A673 (cell line): ENCODE measurements around the gene IDE.

ENCODE experiments used
- EZH2 ChIP-seq: fragments of 200-600 bp; sonication (generic); IDR thresholded peaks from 2 replicates; pipeline ENCODE4 v1.6.1; 2017; ENCODE audit warnings: borderline replicate concordance, low read depth, mild to moderate bottlenecking, mixed read lengths, antibody characterized with exemption, low read length; ENCODE audit not compliant: poor library complexity, severe bottlenecking
- TF ChIP-seq, protein P1 (sequence below): fragments of 300-800, 200-600 bp; sonication (generic); conservative IDR thresholded peaks from 2 replicates; pipeline ENCODE4 v1.5.1; 2017; ENCODE audit warnings: low read depth, mild to moderate bottlenecking, antibody characterized with exemption, low read length, moderate library complexity, mixed read lengths

DNA sequence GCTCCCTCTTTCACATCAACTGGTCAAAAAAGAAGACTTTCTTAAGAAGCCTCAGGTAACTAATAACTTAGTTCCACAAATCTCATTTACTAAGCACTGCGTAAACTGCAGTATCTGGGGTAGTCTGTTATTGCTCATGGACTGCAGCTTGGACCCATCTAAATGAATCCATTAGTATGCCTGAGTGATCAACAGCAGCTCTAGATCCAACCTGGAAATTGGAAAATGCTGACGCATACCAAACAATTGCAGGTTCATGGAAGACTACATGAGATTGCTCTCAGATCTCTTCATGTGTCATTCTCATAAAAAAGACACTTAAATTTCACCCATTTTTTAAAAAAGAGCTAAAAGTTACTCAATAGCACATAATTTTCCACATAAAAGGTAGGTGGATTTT lies 121.6 kb downstream of the IDE start:
- TF ChIP-seq, protein P1, sequence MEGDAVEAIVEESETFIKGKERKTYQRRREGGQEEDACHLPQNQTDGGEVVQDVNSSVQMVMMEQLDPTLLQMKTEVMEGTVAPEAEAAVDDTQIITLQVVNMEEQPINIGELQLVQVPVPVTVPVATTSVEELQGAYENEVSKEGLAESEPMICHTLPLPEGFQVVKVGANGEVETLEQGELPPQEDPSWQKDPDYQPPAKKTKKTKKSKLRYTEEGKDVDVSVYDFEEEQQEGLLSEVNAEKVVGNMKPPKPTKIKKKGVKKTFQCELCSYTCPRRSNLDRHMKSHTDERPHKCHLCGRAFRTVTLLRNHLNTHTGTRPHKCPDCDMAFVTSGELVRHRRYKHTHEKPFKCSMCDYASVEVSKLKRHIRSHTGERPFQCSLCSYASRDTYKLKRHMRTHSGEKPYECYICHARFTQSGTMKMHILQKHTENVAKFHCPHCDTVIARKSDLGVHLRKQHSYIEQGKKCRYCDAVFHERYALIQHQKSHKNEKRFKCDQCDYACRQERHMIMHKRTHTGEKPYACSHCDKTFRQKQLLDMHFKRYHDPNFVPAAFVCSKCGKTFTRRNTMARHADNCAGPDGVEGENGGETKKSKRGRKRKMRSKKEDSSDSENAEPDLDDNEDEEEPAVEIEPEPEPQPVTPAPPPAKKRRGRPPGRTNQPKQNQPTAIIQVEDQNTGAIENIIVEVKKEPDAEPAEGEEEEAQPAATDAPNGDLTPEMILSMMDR = no peak
- no peak for TF ChIP-seq EZH2
